C1 segment of cervical spinal cord (tissue), 14 donors: ENCODE measurements around the gene EVI5L.

Experiments used
- DNase-seq, 14 donors: peaks; one replicate each; lab custom pipeline; 2025; lab: John Stamatoyannopoulos, UW

The EVI5L gene

DNA sequence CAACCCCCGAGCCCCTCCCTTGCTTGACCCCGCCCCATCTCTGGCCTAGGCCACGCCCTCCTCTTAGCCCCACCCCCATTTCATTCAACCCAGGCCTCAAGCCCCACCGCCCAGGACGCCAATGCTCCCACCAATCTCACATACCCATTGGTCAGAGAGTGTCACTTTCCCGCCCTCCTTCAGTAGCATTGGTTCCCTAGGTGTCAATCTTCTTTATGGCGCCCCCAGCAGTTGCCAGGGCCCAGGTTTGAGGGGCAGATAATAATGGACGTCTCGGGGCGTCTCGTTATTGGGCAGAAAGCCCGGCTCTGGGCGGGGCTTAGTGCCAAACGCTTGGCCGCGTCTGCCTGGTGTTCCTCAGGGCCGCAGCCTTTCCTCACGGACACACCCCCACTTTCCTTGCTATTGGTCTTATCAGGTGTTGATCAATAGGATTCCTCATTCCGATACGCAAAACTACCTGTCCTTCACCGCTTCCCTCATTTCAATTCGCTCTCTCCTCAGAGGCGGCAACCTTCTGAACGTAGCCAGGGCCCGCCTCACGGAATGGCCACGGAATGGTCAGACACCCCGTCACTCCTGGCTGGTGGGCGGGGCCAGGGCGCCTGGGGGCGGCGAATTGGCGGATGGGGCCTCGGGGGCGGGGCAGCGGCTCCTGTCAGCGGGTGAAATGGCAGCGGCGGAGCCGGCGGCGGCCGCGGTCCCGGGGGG, at the start of gene EVI5L:
Gene EVI5L (plus strand): TSS at position 658 of the 711 bp plus-strand sequence. CDS start 16,325 bp downstream, outside the sequence.
- DNase-seq, result peak; percentile 99 to 100 (median 100)

DNA sequence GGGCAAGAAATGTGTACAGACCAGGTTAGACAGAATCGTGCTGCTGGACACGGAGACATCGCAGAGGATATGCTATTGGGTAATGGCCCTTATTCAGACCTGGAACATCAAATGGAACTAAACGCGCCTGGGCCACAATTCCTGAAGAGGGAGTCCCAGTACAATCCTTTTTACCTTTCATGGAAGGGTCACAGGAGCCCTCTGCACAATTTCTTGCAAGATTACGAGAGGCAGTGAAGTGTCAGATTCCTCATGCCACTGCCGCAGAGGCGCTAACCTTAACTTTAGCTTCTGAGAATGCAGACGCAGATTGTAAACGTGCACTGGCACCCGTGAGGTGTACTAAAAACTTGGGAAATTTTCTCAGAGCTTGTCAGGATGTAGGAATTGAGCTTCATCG, 48.9 kb upstream of the EVI5L start:
- no peak for DNase-seq

DNA sequence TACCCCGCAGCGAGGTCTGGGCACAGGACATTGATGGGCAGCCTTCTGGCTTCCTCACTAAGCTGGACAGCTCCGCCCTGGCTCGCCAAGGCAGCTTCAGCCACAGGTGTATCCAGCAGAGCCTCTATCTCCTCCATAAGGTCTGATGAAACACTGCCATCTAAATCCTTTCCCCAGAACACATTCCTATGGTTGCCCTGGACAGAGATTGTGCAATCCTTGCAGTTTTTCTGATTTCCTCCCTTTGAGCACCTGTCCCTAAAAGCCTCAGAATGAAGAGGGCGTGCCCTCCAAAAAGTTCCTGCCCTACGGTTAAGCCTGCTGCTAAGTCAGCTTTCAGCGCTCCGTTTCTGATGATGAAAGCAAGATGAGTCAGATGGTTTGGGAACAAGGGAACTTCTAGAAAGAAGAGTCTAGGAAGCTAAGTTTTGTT, 46.0 kb upstream of the EVI5L start:
- DNase-seq, result peak in 1 of 14 donors; percentile 62

DNA sequence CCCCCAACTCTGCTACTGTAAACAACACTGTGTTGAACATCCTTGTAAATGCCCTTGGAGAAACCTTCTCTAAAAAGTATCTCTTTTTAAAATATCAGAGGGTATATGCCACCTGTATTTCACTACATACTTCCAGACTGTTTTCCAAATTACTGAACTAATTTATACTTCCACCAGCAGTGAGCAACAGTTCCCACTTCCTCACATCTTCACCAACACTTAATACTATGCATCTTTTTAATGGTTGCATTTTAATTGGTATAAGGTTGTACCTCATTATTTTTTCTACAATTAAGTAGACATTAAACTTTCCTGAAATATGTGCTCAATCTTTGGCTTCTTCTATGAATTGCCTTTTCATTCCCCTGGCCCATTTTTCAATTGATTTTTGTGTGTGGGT, 45.2 kb upstream of the EVI5L start:
- DNase-seq, result no peak

DNA sequence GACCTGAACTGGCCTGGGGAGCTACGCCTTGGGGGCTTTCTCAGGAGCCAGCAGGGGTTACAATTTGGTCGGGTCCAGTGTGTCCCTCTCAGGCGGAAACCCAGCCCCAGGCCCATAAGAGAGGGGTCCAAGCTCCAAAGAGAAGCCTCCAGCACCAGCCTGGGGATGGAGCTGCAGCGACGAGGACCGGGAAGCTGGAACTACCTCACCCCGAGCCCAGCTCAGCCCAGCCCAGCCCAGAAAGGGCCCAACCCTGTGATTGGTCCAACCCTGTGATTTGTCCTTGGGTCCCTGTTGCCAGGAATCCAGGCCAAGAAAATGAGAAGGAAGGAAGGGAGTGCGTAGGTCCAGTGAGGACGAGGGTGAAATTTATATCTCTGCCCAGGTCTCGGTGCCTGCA, 42.9 kb upstream of the EVI5L start:
- DNase-seq, result peak in 1 of 14 donors; percentile 80

DNA sequence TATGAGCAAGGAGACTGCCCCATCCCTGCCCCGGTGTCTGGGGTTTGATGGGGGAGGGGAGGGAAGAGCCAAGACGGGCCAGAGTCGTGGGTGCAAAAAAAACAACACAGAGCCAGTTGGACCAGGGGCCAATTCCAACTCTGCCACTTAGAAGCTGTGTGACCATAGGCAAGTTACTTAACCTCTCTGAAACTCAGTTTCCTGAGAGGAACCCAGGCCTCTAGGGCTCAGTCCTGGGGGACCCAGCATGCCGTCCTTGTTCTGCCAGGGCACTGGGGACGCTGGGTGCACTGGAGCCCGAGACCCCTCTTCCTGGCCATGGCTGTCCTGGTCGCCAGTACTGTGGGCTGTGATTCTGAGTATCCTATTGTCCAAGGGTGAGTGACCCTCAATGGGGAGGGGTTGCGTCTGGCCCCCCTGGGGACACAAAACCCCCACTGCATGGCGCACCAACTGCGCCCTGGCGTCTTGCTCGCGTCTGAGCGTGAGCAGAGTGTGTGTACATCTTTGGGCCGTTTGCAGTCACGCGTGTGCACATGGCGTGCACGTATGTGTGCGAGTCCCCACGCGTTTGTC, 42.3 kb upstream of the EVI5L start:
- no peak for DNase-seq

DNA sequence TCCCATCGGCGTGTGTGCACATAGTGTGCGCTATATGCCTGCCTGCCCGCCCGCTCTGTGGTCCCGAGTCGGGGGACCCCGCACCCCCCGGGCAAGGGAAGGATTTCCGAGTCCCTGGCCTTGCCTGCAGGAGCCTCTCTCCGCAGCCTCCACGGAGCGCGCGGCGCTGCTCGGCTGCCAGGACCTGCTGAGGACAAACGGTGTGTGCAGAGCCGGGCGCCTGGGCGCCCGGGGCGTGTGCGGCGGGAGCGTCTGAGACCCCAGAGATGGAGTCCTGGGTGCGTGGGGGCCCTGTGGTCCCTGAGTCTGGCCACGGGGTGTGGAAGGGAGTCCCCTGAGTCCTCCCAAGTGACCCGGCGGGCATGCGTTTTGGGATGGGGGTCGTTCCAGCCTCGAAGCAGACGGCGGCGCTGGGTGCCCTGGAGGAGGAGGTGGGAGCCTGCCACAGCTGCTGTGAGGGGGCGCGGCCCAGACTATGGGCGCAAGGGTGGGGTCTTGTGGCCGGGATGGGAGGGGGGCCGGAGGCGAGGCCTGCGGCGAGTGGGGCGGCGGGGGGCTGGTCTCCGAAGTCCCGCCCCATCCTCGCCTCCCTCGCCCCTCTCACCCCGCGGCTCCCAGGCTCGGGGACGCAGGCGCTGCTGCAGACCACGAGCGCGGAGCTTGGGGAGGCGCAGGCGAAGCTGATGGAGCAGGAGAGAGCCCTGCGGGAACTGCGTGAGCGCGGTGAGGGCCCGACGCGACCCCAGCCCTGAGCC, 41.7 kb upstream of the EVI5L start:
- DNase-seq, result peak in 1 of 14 donors; percentile 36

DNA sequence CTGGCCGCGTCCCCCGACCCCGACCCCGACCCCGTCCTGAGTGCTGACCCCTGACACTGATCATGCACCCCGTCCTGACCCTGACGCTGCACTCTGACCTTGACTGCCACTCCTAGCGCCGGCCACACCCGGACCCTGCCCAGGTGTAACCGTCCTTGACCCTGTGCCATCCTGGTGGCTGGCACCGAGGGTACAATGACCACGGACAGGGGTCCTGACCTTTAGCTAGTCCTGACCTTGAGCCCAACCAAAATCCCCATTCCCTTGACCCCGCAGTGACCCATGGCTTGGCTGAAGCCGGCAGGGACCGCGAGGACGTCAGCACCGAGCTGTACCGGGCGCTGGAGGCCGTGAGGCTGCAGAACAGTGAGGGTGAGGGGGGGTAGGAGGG, 41.1 kb upstream of the EVI5L start:
- no peak for DNase-seq

DNA sequence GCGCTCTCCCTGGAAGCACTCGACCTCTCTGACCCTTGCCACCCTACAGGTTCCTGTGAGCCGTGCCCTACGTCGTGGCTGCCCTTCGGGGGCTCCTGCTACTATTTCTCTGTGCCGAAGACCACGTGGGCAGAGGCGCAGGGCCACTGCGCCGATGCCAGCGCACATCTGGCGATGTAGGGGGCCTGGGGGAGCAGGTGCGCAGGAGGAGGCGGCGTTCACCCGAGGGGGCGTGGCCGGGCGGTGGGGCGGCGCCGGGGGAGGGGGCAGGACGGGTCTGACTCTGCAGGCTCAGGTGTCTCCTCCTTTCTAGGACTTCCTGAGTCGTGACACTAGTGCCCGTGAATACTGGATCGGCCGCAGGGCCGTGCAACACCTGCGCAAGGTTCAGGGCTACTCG, 40.6 kb upstream of the EVI5L start:
- DNase-seq, result no peak

DNA sequence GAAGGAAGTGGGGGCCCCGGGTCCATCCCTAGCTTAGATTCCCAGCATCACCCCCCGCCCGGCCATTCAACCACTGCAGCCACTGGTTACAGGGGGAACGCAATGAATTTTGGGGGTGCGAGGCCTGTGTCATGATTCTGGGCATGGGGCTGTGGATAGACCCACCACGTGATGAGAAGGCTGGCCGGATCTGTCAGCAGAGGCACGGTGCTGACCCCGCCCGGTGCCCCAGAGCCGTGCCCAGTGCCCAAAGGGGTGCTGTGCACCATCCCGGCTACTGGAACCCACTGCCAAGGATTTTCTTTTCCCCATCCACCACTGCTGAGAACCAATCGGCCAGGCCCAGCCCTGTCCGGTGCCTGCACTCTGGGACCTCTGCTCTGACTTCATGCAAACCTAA, 39.6 kb upstream of the EVI5L start:
- no peak for DNase-seq

DNA sequence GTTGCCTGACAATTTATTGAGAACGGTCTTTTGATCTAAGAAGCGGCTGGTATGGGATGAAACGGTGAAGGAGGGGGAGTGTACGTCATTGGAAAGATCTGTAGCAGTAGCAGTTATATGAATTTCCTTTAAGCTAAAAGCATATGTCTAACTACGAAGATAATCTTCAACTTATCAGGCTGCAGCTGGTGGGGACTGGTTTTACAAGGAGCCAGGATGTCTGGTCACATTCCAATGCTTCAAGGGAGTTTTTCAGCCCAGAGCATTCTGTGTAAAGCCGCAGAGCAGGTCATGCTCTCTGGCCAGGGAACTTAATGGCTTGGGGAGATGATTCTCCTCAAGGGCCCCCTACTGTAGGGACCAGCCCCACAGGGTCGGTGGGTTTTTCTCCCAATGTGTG, 37.7 kb upstream of the EVI5L start:
- DNase-seq, result no peak

DNA sequence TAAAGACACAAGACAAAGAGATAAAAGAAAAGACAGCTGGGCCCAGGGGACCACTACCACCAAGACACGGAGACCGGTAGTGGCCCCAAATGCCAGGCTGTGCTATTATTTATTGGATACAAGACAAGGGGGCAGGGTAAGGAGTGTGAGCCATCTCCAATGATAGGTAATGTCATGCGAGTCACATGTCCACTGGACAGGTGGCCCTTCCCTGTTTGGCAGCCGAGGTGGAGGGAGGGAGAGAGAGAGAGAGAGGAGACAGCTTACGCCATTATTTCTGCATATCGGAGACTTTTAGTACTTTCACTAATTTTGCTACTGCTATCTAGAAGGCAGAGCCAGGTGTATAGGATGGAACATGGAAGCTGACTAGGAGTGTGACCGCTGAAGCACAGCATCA, 37.3 kb upstream of the EVI5L start:
- peak in 2 of 14 donors; percentile 4 to 72 for DNase-seq

DNA sequence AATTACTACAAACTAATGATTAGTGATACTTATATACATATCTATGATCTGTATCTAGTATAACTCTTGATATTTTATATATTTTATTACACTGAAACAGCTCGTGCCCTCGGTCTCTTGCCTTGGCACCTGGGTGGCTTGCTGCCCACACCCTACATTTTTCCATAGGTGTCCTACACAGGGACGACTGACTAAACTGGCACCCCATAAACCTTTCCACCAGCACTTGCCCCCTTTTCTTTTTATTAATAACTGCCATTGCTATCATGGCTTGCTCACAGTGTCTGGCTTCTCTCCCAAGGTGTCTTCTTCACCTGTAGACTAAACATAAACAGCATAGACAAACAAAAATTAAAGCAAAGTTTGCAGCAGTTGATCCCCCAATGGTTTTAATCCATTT, 36.5 kb upstream of the EVI5L start:
- DNase-seq, result no peak

DNA sequence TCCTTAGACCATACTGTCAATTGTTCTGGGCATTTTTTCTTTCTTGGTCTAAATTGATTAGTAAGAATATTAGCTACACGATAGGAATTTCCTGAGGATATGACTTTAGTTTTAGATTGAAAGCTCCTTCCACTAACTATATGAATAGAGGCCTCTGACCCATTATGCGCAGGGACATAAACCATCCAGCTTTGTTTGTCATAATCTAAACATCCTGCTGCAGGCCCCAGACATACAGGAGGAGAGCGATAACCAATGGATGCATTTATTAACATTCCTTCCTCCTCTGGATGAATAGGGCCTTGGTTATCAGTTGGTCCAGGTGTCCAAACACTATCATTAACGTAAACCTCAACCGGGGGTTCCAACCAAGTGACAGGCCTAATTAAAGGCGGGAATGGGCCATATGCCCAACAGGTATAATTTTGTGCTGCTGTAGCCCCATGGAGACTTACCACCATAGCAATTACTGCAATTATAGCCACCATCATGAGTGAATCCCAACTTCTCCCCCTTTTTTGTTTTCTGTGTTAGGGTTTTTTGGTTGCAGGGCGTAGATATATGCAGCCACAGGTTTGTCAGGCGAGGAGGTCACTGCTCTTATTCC, 34.4 kb upstream of the EVI5L start:
- DNase-seq, result no peak

DNA sequence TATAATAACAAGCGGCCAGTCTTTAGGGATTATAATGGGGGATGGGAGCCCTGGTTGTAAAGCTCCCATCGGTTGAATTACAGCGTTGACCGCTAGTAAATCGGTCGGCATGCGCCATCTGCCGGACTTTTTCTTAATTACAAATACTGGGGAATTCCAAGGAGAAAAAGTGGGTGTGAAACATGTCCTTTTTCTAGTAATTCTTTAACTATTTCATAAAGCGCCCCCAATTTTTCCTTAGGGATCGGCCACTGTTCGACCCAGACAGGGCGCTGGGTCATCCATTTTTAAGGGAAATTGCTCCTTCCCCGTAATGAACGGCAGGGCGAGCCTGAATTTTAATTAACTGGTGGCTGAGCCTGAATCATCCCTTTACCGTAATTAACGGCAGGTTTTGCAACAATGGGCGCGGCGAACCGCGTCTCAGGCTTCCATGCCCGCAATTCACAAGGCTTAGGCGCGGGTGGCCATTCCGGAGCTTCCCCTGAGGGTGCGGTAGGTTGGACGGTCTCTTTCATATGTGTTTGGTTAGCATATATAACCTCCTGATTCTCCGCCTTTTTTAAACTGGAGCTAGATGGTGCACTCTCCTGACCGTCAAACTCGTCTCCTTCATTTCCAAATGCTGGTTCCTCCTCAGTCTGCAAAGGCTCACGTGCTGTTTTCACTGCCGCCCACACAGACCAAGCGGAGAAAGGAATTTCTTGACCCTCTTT, 30.2 kb upstream of the EVI5L start:
- peak in 12 of 14 donors; percentile 16 to 78 (median 36) for DNase-seq

DNA sequence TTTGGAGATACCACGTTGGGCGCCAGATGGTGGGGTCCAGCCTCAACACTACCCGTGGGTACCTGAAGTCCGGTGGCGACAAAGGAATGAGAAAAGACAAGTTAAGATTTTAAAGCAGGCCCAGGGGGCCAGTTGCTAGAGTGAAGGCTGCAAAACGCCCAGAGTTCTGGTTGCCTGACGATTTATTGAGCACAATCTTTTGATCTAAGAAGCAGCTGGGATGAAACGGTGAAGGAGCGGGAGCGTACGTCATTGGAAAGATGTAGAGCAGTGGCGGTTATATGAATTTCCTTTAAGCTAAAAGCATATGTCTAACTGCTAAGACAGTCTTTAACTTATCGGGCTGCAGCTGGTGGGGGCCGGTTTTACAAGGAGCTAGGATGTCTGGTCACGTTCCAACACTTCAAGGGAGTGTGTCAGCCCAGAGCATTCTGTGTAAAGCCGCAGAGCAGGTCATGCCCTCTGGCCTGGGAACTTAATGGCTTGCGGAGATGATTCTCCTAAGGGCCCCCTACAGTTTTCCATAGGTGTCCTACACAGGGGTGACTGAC, 28.9 kb upstream of the EVI5L start:
- no peak for DNase-seq

DNA sequence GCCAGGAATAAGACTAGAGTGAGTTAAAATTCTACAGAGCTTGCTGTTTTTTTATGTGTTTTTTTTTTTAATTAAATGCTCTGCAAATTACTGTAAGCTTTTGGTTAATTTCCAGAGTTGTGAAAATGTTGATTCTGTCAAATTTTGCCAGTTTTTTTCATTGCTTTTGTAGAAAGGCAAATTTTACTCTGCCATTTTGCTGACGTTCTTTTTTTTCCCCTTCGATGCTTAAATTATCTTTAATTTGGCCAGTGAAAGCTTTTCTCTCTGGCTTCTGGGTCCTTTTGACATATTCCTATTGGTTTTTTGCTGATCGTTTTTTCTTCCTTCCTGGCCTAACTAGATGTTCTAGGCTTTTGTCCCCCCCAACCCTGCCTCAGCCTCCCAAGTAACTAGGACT, 23.8 kb upstream of the EVI5L start:
- DNase-seq, result no peak

DNA sequence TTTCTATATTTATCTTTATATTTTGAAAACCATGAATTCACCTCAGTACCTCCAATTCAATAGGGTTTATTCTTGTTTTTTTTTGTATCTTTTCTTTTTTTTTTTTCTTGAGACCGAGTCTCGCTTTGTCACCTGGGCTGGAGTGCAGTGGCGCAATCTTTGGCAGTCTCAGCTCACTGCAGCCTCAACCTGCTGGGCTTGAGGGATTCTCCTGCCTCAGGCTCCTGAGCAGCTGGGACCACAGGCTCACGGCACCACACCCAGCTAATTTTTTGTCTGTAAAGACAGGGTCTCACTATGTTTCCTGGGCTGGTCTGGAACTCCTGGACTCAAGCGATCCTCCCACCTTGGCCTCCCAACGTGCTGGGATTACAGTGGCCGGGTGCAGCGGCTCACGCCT, 23.1 kb upstream of the EVI5L start:
- DNase-seq, result no peak

DNA sequence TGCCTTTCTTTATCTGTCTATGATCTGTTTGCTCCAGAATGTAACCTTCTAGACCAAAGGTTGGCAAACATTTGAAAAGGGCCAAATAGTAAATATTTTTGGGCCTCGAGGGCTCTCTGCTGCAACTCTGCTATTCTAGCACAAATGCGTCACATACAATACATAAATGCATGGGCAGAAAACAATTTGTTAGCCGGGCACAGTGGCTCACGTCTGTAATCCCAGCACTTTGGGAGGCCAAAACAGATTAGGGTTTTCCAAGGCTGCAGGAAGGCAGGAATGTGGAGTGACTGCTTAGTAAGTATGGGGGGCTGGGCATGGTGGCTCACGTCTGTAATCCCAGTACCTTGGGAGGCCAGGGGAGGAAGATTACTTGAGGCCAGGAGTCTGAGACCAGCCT, 21.9 kb upstream of the EVI5L start:
- DNase-seq, result no peak

DNA sequence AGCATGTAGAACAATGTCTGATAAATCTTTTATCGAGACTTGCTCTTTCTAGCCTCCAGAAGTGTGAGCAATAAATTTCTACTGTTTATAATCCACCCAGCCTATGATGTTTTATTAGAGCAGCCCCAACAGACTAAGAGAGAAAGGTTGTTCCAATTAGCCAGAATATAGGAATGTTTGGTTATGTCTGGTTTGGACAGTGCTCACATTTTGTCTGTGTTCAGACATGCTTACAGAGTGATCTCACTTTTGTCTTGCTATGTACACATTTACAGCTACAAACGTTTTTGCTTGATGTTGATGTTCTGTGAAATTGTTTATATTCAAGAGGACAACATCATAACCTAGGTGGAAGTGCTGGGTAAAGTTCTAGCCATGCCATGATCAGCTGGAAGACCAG, 18.0 kb upstream of the EVI5L start:
- no peak for DNase-seq

DNA sequence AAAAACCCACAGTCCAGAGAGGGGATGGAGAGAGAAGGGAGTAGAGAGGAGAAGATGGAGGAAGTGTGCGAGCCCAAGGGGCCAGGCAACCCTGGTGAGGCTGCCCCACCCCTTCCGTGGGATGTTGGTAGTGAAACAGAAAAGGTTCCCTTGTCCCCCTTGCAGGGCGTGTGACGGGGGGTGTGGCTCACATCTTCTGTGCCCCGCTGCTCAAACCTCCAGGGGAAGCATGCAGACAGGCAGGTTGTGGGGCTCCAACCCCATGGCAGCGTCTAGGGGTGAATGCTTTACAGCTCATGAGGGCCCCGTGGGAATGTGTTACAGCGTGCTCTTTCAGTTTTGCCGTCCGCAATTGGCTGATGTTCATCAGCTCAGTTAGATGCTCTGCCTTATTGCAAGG, 14.7 kb upstream of the EVI5L start:
- DNase-seq, result no peak
